CD4-positive, alpha-beta T cell treated with Interleukin-6 for 4 hours (primary cell): Measurements from ENCODE around the gene GLP1R.
"Not testable (repeated sequence)": the region's sequence is repeated elsewhere in the genome, so short reads cannot be mapped to it uniquely, and the experiment has no call there.

Experiments
- DNase-seq: peaks from one replicate; pipeline ENCODE4 v3.0.0-alpha.2; 2020; ENCODE audit warnings: mixed read lengths

Gene GLP1R

GRCh38 chr6:39088331-39088730, 39.8 kb downstream of the GLP1R start:
- peak; percentile 6 for DNase-seq

DNA sequence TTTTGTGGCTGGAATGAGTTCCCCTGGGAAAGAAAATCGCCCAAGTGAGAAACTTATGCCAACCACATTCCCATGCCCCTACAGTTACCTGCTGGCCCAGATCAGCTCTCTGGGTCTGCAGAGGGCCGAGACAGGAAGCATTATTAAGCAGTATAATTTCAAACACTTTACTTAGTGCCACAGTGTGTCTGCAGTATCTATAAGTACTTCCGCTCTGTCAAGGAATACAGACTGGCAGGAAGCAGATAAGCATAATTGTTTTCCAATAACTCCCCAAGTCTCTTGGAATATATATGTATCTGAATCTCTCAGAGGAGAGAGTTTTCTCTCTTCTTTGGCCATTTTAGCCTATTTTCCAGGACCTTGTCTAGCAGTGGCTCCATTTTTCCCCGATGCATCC, 41.5 kb downstream of the GLP1R start:
- no peak for DNase-seq

- DNase-seq, result no peak
Measured at GRCh38 chr6:39091220-39091619, 42.6 kb downstream of the GLP1R start.

- DNase-seq, result no peak
Measured at GRCh38 chr6:39092124-39092523, 43.5 kb downstream of the GLP1R start.

DNA sequence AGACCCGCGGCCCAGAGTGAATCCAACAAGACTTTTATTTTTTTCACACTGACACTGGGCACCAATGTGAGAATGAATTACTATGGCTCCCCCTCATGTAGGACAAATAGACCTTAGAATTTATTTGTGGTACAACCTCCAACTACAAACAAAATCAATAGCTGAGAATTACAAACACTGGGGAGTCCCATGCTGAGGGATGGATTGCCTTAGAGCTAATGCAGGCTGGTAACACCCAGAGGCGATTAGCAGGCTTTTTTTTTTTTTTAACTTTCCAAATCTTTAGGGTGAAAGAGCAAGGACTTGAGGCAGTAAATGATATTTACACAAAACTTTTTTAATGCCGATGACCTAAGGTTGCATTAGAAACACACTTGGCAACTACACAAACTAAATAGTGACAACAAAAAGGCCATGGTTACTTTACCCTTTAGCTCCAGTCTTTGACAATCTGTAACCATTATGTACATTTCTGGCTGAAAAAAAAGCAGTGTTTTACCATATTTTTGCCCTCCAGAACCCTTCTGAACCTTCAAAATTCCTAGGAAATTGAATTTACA, 44.6 kb downstream of the GLP1R start:
- DNase-seq, result no peak

DNA sequence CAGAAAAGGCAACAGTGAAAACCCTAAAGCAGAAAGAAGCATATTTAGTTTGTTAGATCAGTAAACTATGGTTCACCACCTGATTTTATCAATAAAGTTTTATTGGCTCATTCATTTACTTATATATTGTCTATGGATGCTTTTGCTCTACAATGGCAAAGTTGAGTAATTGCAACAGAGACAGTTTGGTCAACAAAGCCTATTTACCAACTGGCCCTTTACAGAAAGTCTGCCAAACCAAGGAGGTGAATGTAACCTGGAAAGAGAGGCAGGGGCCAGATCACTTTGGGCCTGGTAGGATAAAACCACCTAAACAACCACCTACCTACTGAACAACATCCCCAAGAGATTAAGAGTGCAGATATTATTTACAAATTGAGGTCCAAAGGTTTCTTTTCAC, 47.0 kb downstream of the GLP1R start:
- DNase-seq, result no peak

DNA sequence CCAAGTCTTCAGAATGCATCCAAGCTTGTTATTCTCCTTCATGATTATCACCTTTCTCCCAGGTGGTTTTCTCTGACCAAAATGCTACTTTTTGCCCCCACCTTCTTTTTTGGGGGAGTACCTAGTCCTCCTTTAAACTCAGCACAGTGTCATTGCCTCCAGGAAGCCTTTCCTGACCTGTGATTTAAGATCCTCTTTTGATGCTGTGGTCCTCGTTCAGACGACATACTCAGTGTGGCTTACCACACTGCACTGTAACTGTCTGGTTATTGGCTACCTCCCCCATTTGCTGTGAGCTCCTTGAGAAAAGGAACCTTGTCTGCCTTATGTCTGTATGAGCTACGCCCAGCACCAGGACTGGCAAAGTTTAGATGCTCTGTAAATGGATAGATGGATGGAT, 51.8 kb downstream of the GLP1R start:
- DNase-seq, result no peak

DNA sequence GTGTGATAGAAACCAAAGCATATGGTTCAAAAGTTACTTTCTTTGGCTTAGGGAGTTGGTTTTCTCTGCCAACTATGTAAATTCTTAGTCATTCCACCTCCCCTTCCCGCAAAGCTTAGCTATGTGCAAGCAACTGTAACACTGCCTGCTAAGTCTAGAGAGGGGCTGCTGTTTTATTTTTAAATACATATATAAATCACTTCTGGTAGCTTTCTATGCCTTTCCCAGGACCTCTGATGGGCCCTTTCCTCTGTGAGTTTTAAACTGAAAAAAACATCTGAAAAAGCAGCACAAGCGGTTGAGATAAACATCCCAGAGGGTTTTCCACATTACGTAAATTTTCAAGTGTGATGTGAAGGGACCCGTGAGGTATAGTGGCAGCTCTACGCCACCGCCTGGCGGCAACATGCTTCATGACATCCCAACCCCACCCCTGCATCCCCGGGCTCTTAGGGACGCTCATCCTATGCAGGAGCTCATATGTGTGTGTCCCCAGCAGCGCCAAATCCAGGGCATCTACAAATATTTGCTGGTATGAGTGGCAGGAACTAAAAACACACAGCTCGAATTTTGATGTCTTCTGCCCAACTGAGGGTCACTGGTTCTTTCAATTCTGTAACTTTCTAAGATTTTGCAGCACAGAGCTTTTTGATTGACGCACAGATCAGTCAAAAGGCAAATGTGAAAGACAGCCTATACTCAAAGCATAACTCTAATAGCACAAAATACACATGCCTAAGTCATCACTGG, 53.7 kb downstream of the GLP1R start:
- peak; percentile 32 for DNase-seq

DNA sequence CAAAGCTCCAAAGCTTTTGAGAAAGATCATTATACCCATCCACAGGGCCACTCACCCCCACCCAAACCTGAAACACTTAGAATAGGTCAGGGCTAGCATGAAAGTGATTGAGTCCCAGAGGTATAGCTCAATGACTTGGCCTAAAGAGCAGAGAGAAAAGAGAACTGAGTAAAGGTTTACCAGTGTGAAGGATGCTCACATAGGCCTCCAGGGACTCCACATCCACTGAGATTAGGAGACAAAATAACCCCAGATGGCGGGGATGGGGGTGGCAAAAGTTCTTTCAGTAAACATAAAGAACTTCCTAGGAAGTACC, 54.2 kb downstream of the GLP1R start:
- DNase-seq, result no peak

DNA sequence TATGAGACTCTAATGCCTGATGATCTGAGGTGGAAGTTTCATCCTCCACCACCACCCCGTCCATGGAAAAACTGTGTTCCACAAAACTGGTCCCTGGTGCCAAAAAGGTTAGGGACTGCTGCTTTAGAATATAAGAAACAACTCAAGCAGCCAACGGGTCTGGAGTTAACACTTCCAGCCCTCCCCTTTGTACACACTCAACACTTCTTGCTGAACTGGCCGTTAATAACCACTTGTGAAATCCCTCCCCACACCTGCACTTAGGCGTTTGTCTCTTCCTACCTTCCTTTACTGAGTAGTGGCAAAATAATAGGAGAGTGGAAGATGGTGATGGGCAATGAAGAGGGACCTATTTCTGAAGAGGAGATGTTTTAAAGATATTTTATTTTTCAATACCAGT, 55.9 kb downstream of the GLP1R start:
- DNase-seq, result no peak

DNA sequence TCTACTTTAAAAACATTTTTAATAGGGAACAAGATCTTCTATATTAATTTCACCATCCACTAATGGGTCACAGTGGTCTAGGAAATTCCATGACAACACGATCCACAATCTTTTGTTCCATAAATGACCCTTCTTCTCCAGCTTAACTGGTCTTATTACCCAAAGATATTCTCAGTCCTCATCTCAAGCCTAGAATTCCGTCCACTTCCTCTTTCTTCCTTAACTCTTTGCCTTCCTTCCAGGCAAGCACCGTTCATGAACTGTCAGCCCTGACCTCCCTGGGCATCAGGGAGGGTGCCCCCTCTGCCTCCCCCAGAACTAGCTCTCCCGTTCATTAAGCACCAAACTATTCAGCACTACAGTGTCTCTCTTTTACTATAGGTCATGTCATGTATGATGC, 58.5 kb downstream of the GLP1R start:
- DNase-seq, result no peak

DNA sequence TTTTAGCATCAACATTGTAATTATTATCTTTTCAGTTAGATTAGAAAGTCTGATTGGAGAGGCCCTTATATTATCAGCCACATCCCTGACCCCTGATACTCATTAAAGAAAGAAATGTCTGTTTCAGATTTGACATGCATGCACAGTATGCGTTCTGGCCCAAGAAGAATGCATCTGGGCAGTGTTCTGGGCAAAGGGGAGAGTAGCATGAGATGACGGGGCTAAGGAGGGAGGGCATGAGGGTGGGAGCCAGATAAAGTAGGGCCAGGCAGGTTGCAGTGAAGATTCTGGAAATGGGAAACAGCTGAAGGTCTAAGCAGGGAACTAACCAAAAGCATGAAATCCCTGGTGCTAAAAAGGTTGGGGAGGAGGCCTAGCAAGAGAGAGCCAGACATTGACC, 59.1 kb downstream of the GLP1R start:
- no peak for DNase-seq

DNA sequence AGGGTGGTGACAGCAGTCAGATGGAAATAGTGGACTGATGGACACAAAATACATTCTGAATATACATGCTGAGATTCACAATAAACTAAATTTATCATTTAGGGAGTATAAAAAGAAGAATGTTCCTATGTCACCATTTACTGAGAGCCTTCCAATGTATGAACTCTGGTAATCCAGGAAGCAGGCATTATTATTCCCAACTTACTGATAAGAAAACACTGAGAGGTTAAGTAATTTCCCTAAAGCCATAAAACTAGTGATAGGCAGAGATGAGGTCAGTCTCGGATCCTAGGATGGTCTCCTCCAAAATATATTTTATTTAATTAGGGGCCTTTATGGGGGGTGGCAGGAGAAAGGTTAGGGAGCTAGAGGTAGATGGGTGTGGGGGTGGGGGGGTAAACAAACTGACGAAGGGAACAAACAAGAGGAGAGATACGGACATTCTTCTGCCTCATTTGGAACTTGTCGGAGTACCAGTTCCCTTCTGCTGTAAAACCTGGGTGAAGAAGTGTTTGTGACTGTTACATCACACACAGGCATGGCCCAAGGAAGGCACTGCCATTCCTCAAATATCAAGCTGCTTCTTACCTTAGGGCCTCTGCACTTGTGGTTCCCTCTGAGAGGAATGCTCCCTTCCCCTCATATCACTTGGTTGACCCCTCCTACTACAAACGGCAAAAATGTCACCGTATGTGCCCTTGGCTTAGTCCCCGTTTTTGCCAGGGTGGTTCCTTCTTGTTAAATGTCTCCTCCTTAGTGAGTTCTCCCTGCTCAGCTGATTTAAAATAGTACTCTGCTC, 59.7 kb downstream of the GLP1R start:
- no peak for DNase-seq

DNA sequence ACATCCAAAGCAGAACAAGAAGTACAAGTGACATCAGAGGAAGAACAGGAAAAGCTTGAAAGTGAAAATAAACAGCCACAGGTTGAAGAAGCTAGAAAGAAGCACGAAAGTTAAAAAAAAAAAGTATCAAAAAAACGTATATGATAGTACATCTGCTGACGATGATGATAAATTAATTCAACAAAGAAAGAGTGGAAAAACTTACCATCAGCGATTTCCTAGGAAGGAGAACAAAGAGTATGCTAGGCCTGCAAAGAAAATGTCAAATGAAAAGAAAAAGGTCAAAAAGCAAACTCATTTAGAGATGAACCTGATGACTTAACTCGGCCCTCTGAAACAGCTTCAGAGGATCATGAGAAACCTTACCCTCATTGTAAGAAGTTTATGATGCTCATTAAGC, 62.7 kb downstream of the GLP1R start:
- DNase-seq, result no peak

DNA sequence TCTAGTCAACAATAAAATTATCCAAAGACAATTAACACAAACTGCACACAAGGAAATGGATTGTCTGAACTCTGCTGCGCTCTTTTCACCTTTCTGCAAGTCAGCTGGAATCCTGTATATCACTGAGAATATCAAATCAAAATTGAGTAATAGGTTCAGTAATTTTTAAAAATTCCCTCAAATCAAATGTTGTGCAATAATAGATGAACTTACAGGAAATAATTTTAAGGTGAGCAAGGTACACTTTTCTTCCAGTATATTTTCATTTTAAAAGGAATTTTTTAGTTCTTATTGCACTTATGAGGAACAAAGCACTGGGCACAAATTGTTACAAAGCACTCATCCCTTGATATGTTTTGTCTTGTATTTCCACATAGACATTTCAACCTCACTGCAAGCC, 65.2 kb downstream of the GLP1R start:
- DNase-seq, result no peak

GRCh38 chr6:39114388-39114703, 65.8 kb downstream of the GLP1R start:
- DNase-seq, result no peak

- peak; percentile 95 for DNase-seq
Measured at GRCh38 chr6:39114704-39115599, 66.4 kb downstream of the GLP1R start, which contains the start of gene SAYSD1. SAYSD1 (minus strand) TSS chr6:39115186; CDS start chr6:39115089, 97 bp downstream.

DNA sequence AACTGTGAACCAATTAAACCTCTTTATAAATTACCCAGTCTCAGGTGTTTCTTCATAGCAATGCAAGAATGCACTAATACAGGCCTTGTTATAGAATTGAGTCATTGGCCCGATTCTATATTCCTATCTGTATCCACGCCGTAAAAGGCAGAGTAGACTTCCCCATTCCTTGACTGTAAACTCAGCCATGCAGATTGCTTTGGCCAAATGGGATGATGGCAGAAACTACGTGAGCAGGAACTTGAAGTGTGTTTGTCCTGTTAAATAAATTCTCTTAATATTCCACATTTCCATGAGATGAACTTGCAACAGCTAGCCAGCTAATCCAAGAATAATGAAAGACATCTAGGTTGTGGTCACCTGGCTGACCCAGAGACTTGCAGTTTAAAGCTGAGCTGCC, 70.3 kb downstream of the GLP1R start:
- no peak for DNase-seq

- DNase-seq, result no peak
Measured at GRCh38 chr6:39124114-39124513, 75.5 kb downstream of the GLP1R start.

DNA sequence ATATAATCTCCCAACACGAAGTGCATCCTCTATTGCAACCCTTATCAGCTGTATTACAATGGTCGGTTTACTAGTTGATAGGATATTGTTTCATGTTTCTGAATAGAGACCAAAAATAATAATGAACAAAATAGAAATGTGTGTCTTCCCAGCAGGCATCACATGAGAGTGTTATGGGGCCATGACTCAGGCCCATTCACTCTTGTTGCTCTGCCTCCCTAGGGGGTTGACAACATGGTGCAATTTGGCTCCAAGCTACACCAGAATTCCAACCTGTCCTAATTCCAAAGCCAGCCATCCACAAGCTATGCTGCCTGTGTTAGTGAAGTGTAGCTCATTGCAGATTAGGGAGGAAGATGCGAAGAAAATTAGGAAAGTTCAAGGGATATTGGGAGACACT, 79.5 kb downstream of the GLP1R start:
- no peak for DNase-seq

GRCh38 chr6:39128832-39129231, 80.3 kb downstream of the GLP1R start:
- DNase-seq, result no peak

- no peak for DNase-seq
Measured at GRCh38 chr6:39130691-39131090, 82.1 kb downstream of the GLP1R start.

- DNase-seq, result not testable (repeated sequence)
Measured at GRCh38 chr6:39134761-39135160, 86.2 kb downstream of the GLP1R start.
